ENCODE measurements around the gene XYLT2. TPM values are rescaled to one million over a fixed set of nuclear protein-coding genes. Genes with fewer than 3 reads are reported as not detected.

Gene XYLT2
- total and polyA plus RNA-seq, 2 of the 8 experiments (the other 6 are each of a cell fraction or from before 2014, with no cell fraction given) = 28.0 to 29.9 TPM

DNA sequence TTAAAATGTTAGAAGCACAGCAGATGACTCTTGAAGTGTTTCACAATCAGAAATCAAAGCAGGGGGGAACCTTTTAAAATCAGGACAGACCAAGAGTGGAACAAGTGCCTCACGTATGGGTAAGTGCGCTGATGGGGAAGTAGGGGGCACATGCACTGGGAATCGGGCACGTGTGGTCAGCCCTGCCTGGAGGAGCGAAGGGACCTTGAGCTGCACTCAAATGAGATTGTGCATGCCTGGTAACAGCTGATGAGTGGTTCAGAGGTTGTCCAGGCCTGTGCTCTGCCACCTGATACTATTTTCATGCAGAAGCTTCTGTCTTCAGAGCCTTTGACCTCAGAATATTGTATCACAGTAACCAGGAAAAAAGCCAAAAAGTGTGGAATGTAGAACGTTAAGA, 13.7 kb upstream of the XYLT2 start (continued):
- TF ChIP-seq SIN3A (conservative IDR thresholded peaks at IDR 0.05 in 1 of 2, IDR thresholded peaks at IDR 0.05 in 1 of 2; ENCODE audit: low read depth in 1 of 2, low read length in 2 of 2) = no peak
- TF ChIP-seq PHF8 (conservative IDR thresholded peaks at IDR 0.05; ENCODE audit: low read depth, low read length) = no peak
- TF ChIP-seq POLR2A (IDR thresholded peaks at IDR 0.05; ENCODE audit: control extremely low read depth in 1 of 2, low read depth in 2 of 2, low read length in 2 of 2) = no peak
